HEK293 (cell line): ENCODE measurements around the gene MIA3.

Experiments used
- CTCF ChIA-PET: fragments of 350-600 bp; formaldehyde crosslinking; extraction: SDS; loops from one replicate; lab custom pipeline; 2021; ENCODE audit warnings: antibody characterized with exemption; lab: Yijun Ruan, JAX
- POLR2A ChIA-PET: fragments of 300-600 bp; formaldehyde crosslinking; extraction: SDS; loops from one replicate; lab custom pipeline; 2020; ENCODE audit warnings: antibody characterized with exemption, inconsistent platforms; lab: Yijun Ruan, JAX
- H3K27ac ChIP-seq: fragments of 200-500 bp; sonication (Bioruptor generic); 2 replicates; pipeline ENCODE4 v1.5.1; 2014; ENCODE audit warnings: low read depth, low read length, control low read depth, inconsistent platforms; ENCODE audit errors: extremely low read depth
- H3K36me3 ChIP-seq, 2 experiments: fragments of 200-500 bp in 1 of 2; sonication (Bioruptor generic) in 1 of 2; 1 replicate in 1 of 2; 2 replicates in 1 of 2; pipeline ENCODE4 v1.5.1; 2014 to 2017; ENCODE audit warnings: inconsistent platforms in 2 of 2, low read length in 2 of 2; ENCODE audit not compliant: control insufficient read depth in 2 of 2, insufficient read depth in 1 of 2
- H3K4me1 ChIP-seq: fragments of 200-500 bp; sonication (Bioruptor generic); 2 replicates; pipeline ENCODE4 v1.5.1; 2014; ENCODE audit warnings: mild to moderate bottlenecking, low read length, inconsistent platforms; ENCODE audit not compliant: control insufficient read depth, insufficient read depth
- H3K4me3 ChIP-seq: 2 replicates; pipeline ENCODE4 v1.5.1; 2011; ENCODE audit warnings: low read depth, mild to moderate bottlenecking, control low read depth, low read length, moderate library complexity
- H3K9me3 ChIP-seq: fragments of 200-500 bp; sonication (Bioruptor generic); 2 replicates; pipeline ENCODE4 v1.5.1; 2014; ENCODE audit warnings: low read depth, low read length, inconsistent platforms; ENCODE audit not compliant: control insufficient read depth, insufficient read depth
- ZNF624 ChIP-seq: fragments of 450-650 bp; formaldehyde crosslinking; IDR thresholded peaks from 2 replicates; pipeline ENCODE4 v1.5.1; 2017; ENCODE audit warnings: missing biosample characterization, missing genetic modification characterization

The MIA3 gene

DNA sequence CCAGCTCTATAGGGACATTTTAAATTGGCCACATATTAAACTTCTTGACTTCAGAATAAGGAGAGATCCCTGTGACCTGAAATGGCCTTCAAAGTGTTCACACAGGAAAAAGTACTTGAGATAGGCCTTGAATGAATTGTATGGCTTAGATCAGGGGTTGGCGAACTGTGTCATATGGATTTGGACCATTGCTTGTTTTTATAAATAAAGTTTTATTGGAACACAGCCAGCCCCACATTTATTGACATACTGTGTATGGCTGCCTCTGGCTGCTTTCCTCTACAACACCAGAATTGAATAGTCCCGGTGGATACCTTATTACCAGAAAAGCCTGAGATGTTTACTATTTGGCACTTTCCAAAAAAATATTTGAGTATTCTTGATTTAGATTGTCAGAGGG, 98.5 kb downstream of the MIA3 start:
- Histone ChIP-seq H3K4me1 (no peaks in the 10 kb centered on the region), H3K9me3 (no peaks in the 10 kb centered on the region)
- POLR2A ChIA-PET, result interaction anchor here (0.9 kb wide), 1 partner anchor 38 kb away, joined by 3 read pairs; no protein-coding TSS in a partner anchor
- no peak for TF ChIP-seq ZNF624 (tag by site-specific recombination)
- TF ChIP-seq, all 188 proteins: peak for 0
- Histone ChIP-seq H3K27ac (no peak overlapping the region), H3K36me3 (peaks cover 44 to 55% of the 10 kb centered on the region in 2 experiments), H3K4me3 (no peak overlapping the region)
- CTCF ChIA-PET, result no interaction called here
